Glutamatergic neuron (in vitro differentiated cells): ENCODE data around the gene MACROH2A2. TPM values are rescaled to one million over a fixed set of nuclear protein-coding genes. Genes with fewer than 3 reads are reported as not detected.

Experiments
- DNase-seq: peaks from one replicate; pipeline ENCODE4 v3.0.0; 2022
- H3K27ac Mint-ChIP-seq: one replicate; pipeline ENCODE4 v1.8.0; 2020; ENCODE audit warnings: mild to moderate bottlenecking, mixed read lengths, inconsistent platforms; ENCODE audit not compliant: unreplicated experiment
- H3K27me3 Mint-ChIP-seq: one replicate; pipeline ENCODE4 v1.8.0; 2020; ENCODE audit warnings: mild to moderate bottlenecking, moderate library complexity, mixed read lengths, inconsistent platforms; ENCODE audit not compliant: unreplicated experiment
- H3K36me3 Mint-ChIP-seq: one replicate; pipeline ENCODE4 v1.8.0; 2020; ENCODE audit warnings: mild to moderate bottlenecking, mixed read lengths, inconsistent platforms; ENCODE audit not compliant: unreplicated experiment
- H3K4me1 Mint-ChIP-seq: one replicate; pipeline ENCODE4 v1.8.0; 2020; ENCODE audit warnings: mild to moderate bottlenecking, low read depth, mixed read lengths, inconsistent platforms; ENCODE audit not compliant: unreplicated experiment
- H3K4me3 Mint-ChIP-seq: one replicate; pipeline ENCODE4 v1.8.0; 2020; ENCODE audit warnings: mild to moderate bottlenecking, mixed read lengths, inconsistent platforms; ENCODE audit not compliant: unreplicated experiment
- H3K9me3 Mint-ChIP-seq: one replicate; pipeline ENCODE4 v1.8.0; 2020; ENCODE audit warnings: mild to moderate bottlenecking, moderate library complexity, mixed read lengths, inconsistent platforms; ENCODE audit not compliant: unreplicated experiment
- long read RNA-seq: library from polyadenylated mRNA; unstranded; transcript quantifications from one replicate; pipeline ENCODE4 v2.0.0, GENCODE V29; 2020; ENCODE audit not compliant: unreplicated experiment
- total RNA-seq: library from RNA; stranded (reverse); fragmentation: NEBNext Ultra II Directional; extraction: Animal tissue kit (Norgen Biotek cat#: 25700); gene quantifications from one replicate; pipeline ENCODE4 v1.2.1, GENCODE V29; 2021; ENCODE audit not compliant: unreplicated experiment
- TF ChIP-seq, protein P1 (sequence below): fragments of 200-600 bp; sonication (generic); IDR thresholded peaks from one replicate; pipeline ENCODE4 v1.5.0; 2021; ENCODE audit not compliant: partially characterized antibody, unreplicated experiment

Gene MACROH2A2
- 58.3 TPM for total RNA-seq
- long read RNA-seq, transcript H2AFY2-201 (9 exons, 1,980 nt): major isoform, 77 of 82 reads
- long read RNA-seq, partial matches to known transcripts: 1 of 82 reads
- long read RNA-seq, other reads (novel, unspliced or antisense): 4 of 82 reads

DNA sequence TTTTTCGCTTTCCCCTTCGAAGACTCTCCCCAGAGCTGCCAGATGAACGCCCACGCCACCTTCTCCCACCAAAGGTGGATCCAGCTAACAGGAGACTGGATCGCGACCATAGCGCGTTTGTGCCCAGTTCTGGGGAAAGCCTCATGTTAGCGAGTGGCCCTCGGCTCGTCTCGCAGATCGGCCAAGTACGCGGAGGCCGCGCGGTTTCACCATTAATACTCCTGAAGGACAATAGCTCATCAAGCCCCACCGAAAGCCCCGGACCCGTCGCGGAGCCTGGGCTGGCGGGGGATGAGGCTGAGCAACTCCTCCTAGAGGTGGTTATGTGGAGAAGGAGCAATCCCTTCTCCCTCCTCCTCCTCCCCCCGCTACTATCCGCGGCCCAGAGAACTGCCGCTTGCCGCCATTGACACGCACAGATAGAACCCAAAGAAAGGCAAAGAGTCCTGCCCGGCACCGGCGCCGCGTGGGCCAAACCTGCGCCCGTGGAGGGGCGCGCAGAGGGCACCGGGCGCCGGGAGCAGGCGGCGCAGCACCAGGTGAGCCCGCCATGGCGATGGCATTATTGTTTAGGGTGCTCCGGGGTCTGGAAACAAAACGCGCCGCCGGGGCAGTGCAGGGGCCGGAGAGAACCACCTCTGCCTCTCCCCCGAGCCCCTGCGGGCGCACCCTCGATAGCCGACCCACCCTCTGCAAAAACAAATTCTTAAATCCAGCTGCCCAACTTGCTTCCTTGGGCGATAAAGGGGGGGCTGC is at the start of gene MACROH2A2:
Gene MACROH2A2 (plus strand): TSS at position 385 of the 756 bp plus-strand sequence. CDS start 22,813 bp downstream, outside the sequence.
- Mint-ChIP-seq H3K27ac (peak within 1 kb of the TSS; percentile 89), H3K4me1 (peaks cover 12% of the 10 kb centered on the region), H3K9me3 (peaks cover 1% of the 10 kb centered on the region), H3K4me3 (peak within 1 kb of the TSS; percentile 95), H3K27me3 (peaks cover 7% of the 10 kb centered on the region), H3K36me3 (no peaks in the 10 kb centered on the region)
- peak; percentile 81 for DNase-seq
- TF ChIP-seq, protein P1, sequence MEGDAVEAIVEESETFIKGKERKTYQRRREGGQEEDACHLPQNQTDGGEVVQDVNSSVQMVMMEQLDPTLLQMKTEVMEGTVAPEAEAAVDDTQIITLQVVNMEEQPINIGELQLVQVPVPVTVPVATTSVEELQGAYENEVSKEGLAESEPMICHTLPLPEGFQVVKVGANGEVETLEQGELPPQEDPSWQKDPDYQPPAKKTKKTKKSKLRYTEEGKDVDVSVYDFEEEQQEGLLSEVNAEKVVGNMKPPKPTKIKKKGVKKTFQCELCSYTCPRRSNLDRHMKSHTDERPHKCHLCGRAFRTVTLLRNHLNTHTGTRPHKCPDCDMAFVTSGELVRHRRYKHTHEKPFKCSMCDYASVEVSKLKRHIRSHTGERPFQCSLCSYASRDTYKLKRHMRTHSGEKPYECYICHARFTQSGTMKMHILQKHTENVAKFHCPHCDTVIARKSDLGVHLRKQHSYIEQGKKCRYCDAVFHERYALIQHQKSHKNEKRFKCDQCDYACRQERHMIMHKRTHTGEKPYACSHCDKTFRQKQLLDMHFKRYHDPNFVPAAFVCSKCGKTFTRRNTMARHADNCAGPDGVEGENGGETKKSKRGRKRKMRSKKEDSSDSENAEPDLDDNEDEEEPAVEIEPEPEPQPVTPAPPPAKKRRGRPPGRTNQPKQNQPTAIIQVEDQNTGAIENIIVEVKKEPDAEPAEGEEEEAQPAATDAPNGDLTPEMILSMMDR: peak; percentile 17

DNA sequence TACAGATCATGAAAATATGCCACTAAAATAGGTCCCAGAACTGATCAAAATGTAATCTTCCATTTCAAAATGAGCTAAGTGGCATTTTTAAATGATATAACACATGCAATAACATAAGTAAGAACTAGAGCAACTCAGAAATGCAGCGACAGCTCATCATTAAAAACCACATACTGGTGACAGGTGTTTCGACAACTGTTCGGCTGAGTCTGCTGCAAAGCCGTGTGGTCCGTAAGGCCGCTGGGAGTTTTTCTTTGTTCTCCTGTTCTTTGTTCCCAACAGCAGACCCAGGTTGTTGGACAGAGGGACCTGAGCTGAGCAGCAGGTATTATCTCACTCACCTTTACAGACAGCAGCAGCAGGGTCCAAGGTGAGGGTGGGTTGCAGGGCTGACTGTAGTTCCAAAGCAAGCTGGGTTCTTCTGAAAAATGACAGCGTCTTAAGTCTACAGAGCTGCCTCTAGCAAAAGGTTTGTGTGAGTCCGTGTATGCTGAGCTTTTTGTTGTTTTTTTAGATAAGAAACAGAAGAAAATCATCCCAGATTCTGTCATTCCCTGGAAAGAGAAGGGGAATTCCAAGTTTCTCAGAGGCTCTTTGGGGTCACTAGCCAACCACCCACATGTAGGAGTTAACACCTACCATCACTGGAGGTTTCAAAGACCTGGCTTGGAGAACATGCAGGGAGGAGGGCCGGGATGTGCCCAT is 45.4 kb upstream of the MACROH2A2 start:
- peaks cover 5% of the 10 kb centered on the region for H3K4me1 Mint-ChIP-seq
- H3K27me3 Mint-ChIP-seq: no peaks in the 10 kb centered on the region
- H3K27ac Mint-ChIP-seq: peak overlapping the region; percentile 50
- H3K9me3 Mint-ChIP-seq: peaks cover 1% of the 10 kb centered on the region
- TF ChIP-seq, protein P1: no peak
- H3K4me3 Mint-ChIP-seq: no peak overlapping the region
- no peaks in the 10 kb centered on the region for H3K36me3 Mint-ChIP-seq
- DNase-seq: no peak

DNA sequence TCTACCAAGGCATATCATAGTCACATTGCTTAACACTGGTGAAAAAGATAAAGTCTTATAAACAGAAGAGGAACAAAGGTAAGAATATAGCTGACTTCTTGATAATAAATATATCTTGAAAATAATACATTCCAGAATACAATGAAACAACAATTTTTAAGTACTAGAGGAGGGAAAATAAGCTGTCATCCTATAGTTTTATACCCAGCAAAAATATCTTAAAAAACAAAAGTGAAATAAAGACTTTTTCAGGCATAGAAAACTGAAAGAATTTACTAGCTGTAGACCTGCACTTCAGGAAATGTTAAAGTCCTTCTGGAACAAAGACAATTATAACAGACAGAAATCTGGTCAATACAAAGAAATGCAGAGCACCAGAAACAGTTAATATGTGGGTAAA is 21.4 kb upstream of the MACROH2A2 start:
- Mint-ChIP-seq H3K4me3 (no peak overlapping the region), H3K4me1 (peaks cover 4% of the 10 kb centered on the region), H3K9me3 (no peaks in the 10 kb centered on the region), H3K36me3 (no peaks in the 10 kb centered on the region), H3K27me3 (no peaks in the 10 kb centered on the region), H3K27ac (no peak overlapping the region)
- no peak for DNase-seq
- TF ChIP-seq, protein P1: no peak

DNA sequence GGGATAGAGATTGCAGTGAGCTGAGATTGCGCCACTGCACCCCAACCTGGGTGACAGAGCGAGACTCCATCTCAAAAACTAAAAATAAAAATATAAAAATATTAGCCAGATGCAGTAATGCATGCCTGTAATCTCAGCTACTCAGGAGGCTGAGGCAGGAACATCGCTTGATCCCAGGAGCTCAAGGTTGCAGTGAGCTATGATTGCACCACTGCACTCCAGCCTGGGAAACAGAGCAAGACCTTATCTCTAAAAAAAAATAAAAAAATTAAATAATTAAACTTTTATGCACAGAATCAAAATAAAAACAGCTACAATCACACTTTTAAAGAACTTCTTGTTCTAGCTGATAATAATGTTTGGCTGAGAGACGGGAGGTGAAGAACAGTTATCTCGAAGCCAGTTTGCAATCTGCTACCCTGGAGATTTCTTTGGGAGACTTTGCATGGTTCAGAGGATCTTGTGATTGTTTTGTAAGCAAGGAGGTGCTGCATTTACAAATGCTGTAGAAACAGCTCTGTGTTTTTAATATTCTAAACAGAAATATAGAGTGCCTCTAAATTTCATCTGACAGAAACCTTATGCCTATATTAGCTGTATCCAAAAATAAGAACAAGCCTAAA is 19.9 kb upstream of the MACROH2A2 start:
- TF ChIP-seq, protein P1: no peak
- Mint-ChIP-seq H3K27me3 (no peaks in the 10 kb centered on the region), H3K36me3 (no peaks in the 10 kb centered on the region), H3K4me1 (peaks cover 4% of the 10 kb centered on the region), H3K27ac (no peak overlapping the region), H3K4me3 (no peak overlapping the region), H3K9me3 (no peaks in the 10 kb centered on the region)
- no peak for DNase-seq
